Peyer's patch (tissue), 4 donors: ENCODE results near the gene LRP6. TPM values are rescaled to one million over a fixed set of nuclear protein-coding genes. Genes with fewer than 3 reads are reported as not detected.
"Not testable (repeated sequence)": the region's sequence is repeated elsewhere in the genome, so short reads cannot be mapped to it uniquely, and the experiment has no call there.

ENCODE experiments used
- DNase-seq, 3 donors: peaks; one replicate each; pipeline ENCODE4 v3.0.0-alpha.2; 2017 to 2019
- H3K27ac ChIP-seq, 4 donors: fragments of 200-600 bp; sonication (generic); one replicate each; pipeline ENCODE4 v1.5.1; 2016 to 2019
- H3K27me3 ChIP-seq, 2 donors: fragments of 200-600 bp; sonication (generic); one replicate each; pipeline ENCODE4 v1.5.1; 2019
- H3K36me3 ChIP-seq, 3 donors: fragments of 200-600 bp; sonication (generic); one replicate each; pipeline ENCODE4 v1.5.1; 2016 to 2019
- H3K4me1 ChIP-seq, 4 donors: fragments of 200-600 bp; sonication (generic); one replicate each; pipeline ENCODE4 v1.5.1; 2016 to 2019
- H3K4me3 ChIP-seq, 4 donors: fragments of 200-600 bp; sonication (generic); 1 replicate in 3 of 4; 2 replicates in 1 of 4; pipeline ENCODE4 v1.5.1; 2016 to 2019; ENCODE audit warnings: mild to moderate bottlenecking in 1 of 4
- H3K9me3 ChIP-seq, 4 donors: fragments of 200-600 bp; sonication (generic); one replicate each; pipeline ENCODE4 v1.5.1; 2016 to 2019; ENCODE audit warnings: mild to moderate bottlenecking in 1 of 4
- CTCF ChIP-seq, 6 experiments: fragments of 450-650 bp in 4 of 6; fragments of 200-600 bp in 2 of 6; sonication (generic) in 1 of 6; IDR thresholded peaks; one replicate each; pipeline ENCODE4 v1.5.1; 2017 to 2019; ENCODE audit warnings: antibody characterized with exemption in 6 of 6, mild to moderate bottlenecking in 3 of 6, moderate library complexity in 1 of 6
- POLR2A ChIP-seq, 2 donors: fragments of 450-650 bp; IDR thresholded peaks; one replicate each; pipeline ENCODE4 v1.5.1; 2017; ENCODE audit warnings: antibody characterized with exemption in 2 of 2, mild to moderate bottlenecking in 2 of 2, moderate library complexity in 2 of 2
- total RNA-seq, 4 donors: library from RNA; depleted of rRNA; stranded (reverse); fragments of >200 nt; gene quantifications; one replicate each; pipeline ENCODE4 v1.1.0, GENCODE V29; 2016

Gene LRP6
- total RNA-seq, 4 donors from 2014 or later: 27.3 to 78.4 (median 56.2) TPM

DNA sequence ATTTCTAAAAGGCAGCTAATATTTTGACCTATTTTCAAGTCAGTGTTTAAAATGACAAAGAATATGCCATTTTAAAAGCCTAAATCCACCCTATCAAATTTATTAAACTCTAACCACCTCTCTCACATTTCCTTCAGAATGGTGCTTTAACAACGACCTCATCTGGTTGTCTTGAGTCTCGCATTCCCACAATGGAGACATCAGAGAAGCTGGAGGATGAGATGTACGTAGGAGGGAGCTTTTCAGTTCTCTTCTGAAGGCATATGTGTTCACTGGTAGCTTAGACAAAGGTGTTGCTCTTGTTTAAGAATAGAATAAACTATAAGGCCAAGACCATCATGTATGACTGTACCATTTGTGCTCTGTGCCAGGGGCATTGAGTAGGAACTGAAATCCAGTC is 113.2 kb downstream of the LRP6 start:
- DNase-seq: no peak
- Histone ChIP-seq H3K4me3 (no peak overlapping the region), H3K9me3 (no peaks in the 10 kb centered on the region), H3K27ac (no peak overlapping the region), H3K36me3 (peaks cover 0 to 27% (median 0%) of the 10 kb centered on the region in 3 donors), H3K4me1 (no peaks in the 10 kb centered on the region), H3K27me3 (no peaks in the 10 kb centered on the region)
- no peak for TF ChIP-seq POLR2A (IDR thresholded peaks at IDR 0.05)
- TF ChIP-seq CTCF (IDR thresholded peaks at IDR 0.05): no peak

DNA sequence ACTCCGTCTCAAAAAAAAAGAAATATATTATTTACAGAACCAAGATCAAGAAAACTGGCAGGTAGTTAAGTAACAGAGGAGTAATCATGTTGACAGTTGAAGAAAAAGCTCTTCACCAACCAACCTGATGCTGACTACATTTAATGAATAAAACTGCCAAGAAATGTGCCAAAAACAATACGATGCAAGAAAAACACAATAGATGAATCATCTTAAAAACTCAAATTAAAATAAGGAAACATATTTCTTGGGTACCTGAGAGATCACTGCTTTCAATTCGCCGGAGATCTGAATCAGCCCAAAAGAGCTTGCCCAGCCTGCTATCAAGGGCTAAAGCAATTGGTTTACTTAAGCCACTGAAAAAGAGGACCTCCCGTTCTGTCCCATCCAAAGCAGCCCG is 119.7 kb downstream of the LRP6 start:
- Histone ChIP-seq H3K36me3 (peaks cover 0 to 25% (median 0%) of the 10 kb centered on the region in 3 donors), H3K27ac (no peak overlapping the region), H3K27me3 (no peaks in the 10 kb centered on the region), H3K4me3 (no peak overlapping the region), H3K9me3 (no peaks in the 10 kb centered on the region), H3K4me1 (no peaks in the 10 kb centered on the region)
- no peak for DNase-seq
- TF ChIP-seq CTCF (IDR thresholded peaks at IDR 0.05) (no peak), POLR2A (IDR thresholded peaks at IDR 0.05) (no peak)

DNA sequence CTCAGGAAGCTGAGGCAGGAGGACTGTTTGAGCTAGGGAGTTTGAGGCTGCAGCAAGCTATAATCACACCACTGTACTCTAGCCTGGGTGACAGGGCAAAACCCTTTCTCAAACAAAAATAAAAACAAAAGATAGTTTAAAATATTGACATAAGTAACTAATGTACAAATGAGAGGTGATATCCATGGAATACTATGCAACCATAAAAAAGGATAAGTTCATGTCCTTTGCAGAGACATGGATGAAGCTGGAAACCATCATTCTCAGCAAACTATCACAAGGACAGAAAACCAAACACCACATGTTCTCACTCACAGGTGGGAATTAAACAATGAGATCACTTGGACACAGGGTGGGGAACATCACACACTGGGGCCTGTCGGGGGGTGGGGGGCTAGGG is 122.3 kb downstream of the LRP6 start:
- not testable (repeated sequence) for DNase-seq, H3K4me3 ChIP-seq, H3K27me3 ChIP-seq, H3K4me1 ChIP-seq, H3K9me3 ChIP-seq, H3K27ac ChIP-seq
- H3K36me3 ChIP-seq: peaks cover 0 to 14% (median 0%) of the 10 kb centered on the region in 3 donors

GRCh38 chr12:12141000-12141399 is 125.8 kb downstream of the LRP6 start:
- Histone ChIP-seq H3K4me1 (no peaks in the 10 kb centered on the region), H3K27me3 (no peaks in the 10 kb centered on the region), H3K9me3 (no peaks in the 10 kb centered on the region), H3K27ac (no peak overlapping the region), H3K36me3 (peaks cover 0 to 4% (median 0%) of the 10 kb centered on the region in 3 donors), H3K4me3 (no peak overlapping the region)
- no peak for DNase-seq
- no peak for TF ChIP-seq CTCF (IDR thresholded peaks at IDR 0.05)
- TF ChIP-seq POLR2A (IDR thresholded peaks at IDR 0.05): no peak

GRCh38 chr12:12138203-12139154 is 128.4 kb downstream of the LRP6 start:
- Histone ChIP-seq H3K4me1 (no peaks in the 10 kb centered on the region), H3K4me3 (no peak overlapping the region), H3K27ac (no peak overlapping the region), H3K36me3 (peaks cover 0 to 4% (median 0%) of the 10 kb centered on the region in 3 donors), H3K9me3 (no peaks in the 10 kb centered on the region), H3K27me3 (no peaks in the 10 kb centered on the region)
- DNase-seq: no peak
- no peak for TF ChIP-seq POLR2A (IDR thresholded peaks at IDR 0.05)
- TF ChIP-seq CTCF (IDR thresholded peaks at IDR 0.05): no peak

DNA sequence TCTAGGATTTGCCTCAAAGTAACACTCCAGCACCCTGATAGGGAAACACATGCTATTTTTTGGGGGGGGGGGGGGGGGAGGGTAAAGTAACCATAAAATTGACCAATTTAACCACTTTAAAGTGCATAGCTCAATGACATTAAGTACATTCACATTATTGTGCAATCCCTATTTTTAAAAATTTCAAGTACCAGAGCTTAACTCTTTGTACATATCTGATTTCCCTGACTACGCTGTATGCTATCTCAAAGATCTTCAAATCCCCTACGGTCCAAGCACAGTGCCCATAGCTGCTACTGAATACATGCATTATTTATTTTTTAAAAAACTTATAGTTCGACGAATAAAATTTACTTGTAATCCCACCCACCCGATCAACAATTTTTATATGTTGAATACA is 133.1 kb downstream of the LRP6 start:
- Histone ChIP-seq H3K36me3 (peaks cover 0 to 10% (median 0%) of the 10 kb centered on the region in 3 donors), H3K9me3 (no peaks in the 10 kb centered on the region), H3K4me3 (no peak overlapping the region), H3K4me1 (no peaks in the 10 kb centered on the region), H3K27ac (no peak overlapping the region), H3K27me3 (no peaks in the 10 kb centered on the region)
- no peak for TF ChIP-seq CTCF (IDR thresholded peaks at IDR 0.05)
- no peak for TF ChIP-seq POLR2A (IDR thresholded peaks at IDR 0.05)
- DNase-seq: no peak
